OCI-LY1 (cell line): Measurements from ENCODE around the gene CLDND1.

Experiments
- H2AFZ ChIP-seq: fragments of 200-600 bp; sonication (generic), shearing (Covaris generic); 2 replicates; pipeline ENCODE4 v1.6.0; 2014; ENCODE audit warnings: antibody characterized with exemption, mild to moderate bottlenecking, low read length
- H3F3A ChIP-seq: fragments of 200-600 bp; sonication (generic), shearing (Covaris generic); 2 replicates; pipeline ENCODE4 v1.6.0; 2014; ENCODE audit warnings: mild to moderate bottlenecking, antibody characterized with exemption, low read length, moderate library complexity; ENCODE audit not compliant: insufficient read depth
- H3K27ac ChIP-seq: fragments of 200-600 bp; sonication (generic); 2 replicates; pipeline ENCODE4 v1.5.1; 2014; ENCODE audit warnings: low read length, mixed run types, mild to moderate bottlenecking, low read depth; ENCODE audit not compliant: poor library complexity, severe bottlenecking
- H3K27me3 ChIP-seq: fragments of 200-600 bp; sonication (generic); 2 replicates; pipeline ENCODE4 v1.6.0; 2014; ENCODE audit warnings: antibody characterized with exemption, mild to moderate bottlenecking, low read length, moderate library complexity; ENCODE audit not compliant: insufficient read depth
- H3K36me3 ChIP-seq: fragments of 200-600 bp; sonication (generic); 2 replicates; pipeline ENCODE4 v1.6.1; 2014; ENCODE audit warnings: mild to moderate bottlenecking, antibody characterized with exemption, low read length, moderate library complexity, mixed read lengths; ENCODE audit not compliant: insufficient read depth
- H3K4me1 ChIP-seq: fragments of 200-600 bp; sonication (generic); 2 replicates; pipeline ENCODE4 v1.5.1; 2014; ENCODE audit warnings: mild to moderate bottlenecking, low read length, moderate library complexity; ENCODE audit not compliant: insufficient read depth, severe bottlenecking
- H3K4me2 ChIP-seq: fragments of 200-600 bp; sonication (generic), shearing (Covaris generic); 2 replicates; pipeline ENCODE4 v1.6.1; 2014; ENCODE audit warnings: low read length
- H3K4me3 ChIP-seq: fragments of 200-600 bp; sonication (generic); 2 replicates; pipeline ENCODE4 v1.5.1; 2014; ENCODE audit warnings: low read length, low read depth, mild to moderate bottlenecking, mixed read lengths; ENCODE audit not compliant: poor library complexity, severe bottlenecking
- H3K79me2 ChIP-seq: fragments of 200-600 bp; shearing (Covaris generic); 2 replicates; pipeline ENCODE4 v1.6.1; 2016; ENCODE audit warnings: mixed run types, low read length, mixed read lengths; ENCODE audit not compliant: insufficient read depth
- H3K9ac ChIP-seq: fragments of 200-600 bp; sonication (generic), shearing (Covaris generic); 2 replicates; pipeline ENCODE4 v1.6.1; 2014; ENCODE audit warnings: mild to moderate bottlenecking, low read length, mixed read lengths
- H3K9me2 ChIP-seq: fragments of 200-600 bp; sonication (generic), shearing (Covaris generic); 2 replicates; pipeline ENCODE4 v1.6.1; 2014; ENCODE audit warnings: low read depth, mild to moderate bottlenecking, low read length, mixed read lengths
- H3K9me3 ChIP-seq: fragments of 200-600 bp; shearing (Covaris generic); 2 replicates; pipeline ENCODE4 v1.6.1; 2014; ENCODE audit warnings: low read length, mixed read lengths
- H4K20me1 ChIP-seq: fragments of 200-600 bp; sonication (generic), shearing (Covaris generic); 2 replicates; pipeline ENCODE4 v1.6.0; 2016; ENCODE audit warnings: mild to moderate bottlenecking, low read length; ENCODE audit not compliant: insufficient read depth
- CTCF ChIP-seq: fragments of 200-600 bp; sonication (generic), shearing (Covaris generic); IDR thresholded peaks from 2 replicates; pipeline ENCODE4 v1.5.1; 2017; ENCODE audit warnings: mild to moderate bottlenecking, antibody characterized with exemption, low read length, moderate library complexity, mixed read lengths
- EZH2 ChIP-seq: fragments of 200-600 bp; sonication (generic), shearing (Covaris generic); IDR thresholded peaks from 2 replicates; pipeline ENCODE4 v1.8.0; 2017; ENCODE audit warnings: borderline replicate concordance, mixed run types, mild to moderate bottlenecking, antibody characterized with exemption, low read length, moderate library complexity, mixed read lengths

The CLDND1 gene

GRCh38 chr3:98522544-98523281, at the start of gene CLDND1:
CLDND1 (minus strand) TSS chr3:98522902; CDS start chr3:98521424, 1,478 bp downstream.
- Histone ChIP-seq H3K27ac (peak within 1 kb of the TSS; percentile 18), H3K9ac (peak within 1 kb of the TSS; percentile 84), H3K36me3 (peaks cover 34% of the 10 kb centered on the region), H3K9me3 (no peaks in the 10 kb centered on the region), H3K4me2 (peak within 1 kb of the TSS; percentile 73), H3K4me3 (peak within 1 kb of the TSS; percentile 87), H4K20me1 (no peaks in the 10 kb centered on the region), H3K9me2 (no peaks in the 10 kb centered on the region), H2AFZ (peak within 1 kb of the TSS; percentile 25), H3K27me3 (no peaks in the 10 kb centered on the region), H3K79me2 (peaks cover 20% of the 10 kb centered on the region), H3K4me1 (peaks cover 22% of the 10 kb centered on the region), H3F3A (no peaks in the 10 kb centered on the region)
- TF ChIP-seq CTCF (no peak), EZH2 (no peak)

- Histone ChIP-seq H3K27me3 (no peaks in the 10 kb centered on the region), H2AFZ (peak overlapping the region; percentile 85), H3K36me3 (no peaks in the 10 kb centered on the region), H3K9me3 (no peaks in the 10 kb centered on the region), H3K4me3 (no peak overlapping the region), H3K9me2 (no peaks in the 10 kb centered on the region), H3K9ac (no peak overlapping the region), H3K27ac (peak overlapping the region; percentile 73), H3K4me1 (peaks cover 56% of the 10 kb centered on the region), H3K4me2 (no peak overlapping the region), H3K79me2 (no peaks in the 10 kb centered on the region), H3F3A (no peaks in the 10 kb centered on the region), H4K20me1 (no peaks in the 10 kb centered on the region)
- TF ChIP-seq CTCF (no peak), EZH2 (no peak)
These were observed 45.7 kb upstream of the CLDND1 start for GRCh38 chr3:98568402-98568801.

- H3K4me2 ChIP-seq = peak overlapping the region; percentile 28
- no peaks in the 10 kb centered on the region for H3K36me3 ChIP-seq
- peak overlapping the region; percentile 73 for H3K27ac ChIP-seq
- H3K9ac ChIP-seq = no peak overlapping the region
- TF ChIP-seq EZH2 (no peak), CTCF (no peak)
- no peaks in the 10 kb centered on the region for H3K9me3 ChIP-seq
- peak overlapping the region; percentile 85 for H2AFZ ChIP-seq
- H3F3A ChIP-seq = no peaks in the 10 kb centered on the region
- H3K9me2 ChIP-seq = no peaks in the 10 kb centered on the region
- H3K4me3 ChIP-seq = no peak overlapping the region
- H3K27me3 ChIP-seq = no peaks in the 10 kb centered on the region
- peaks cover 56% of the 10 kb centered on the region for H3K4me1 ChIP-seq
- H4K20me1 ChIP-seq = no peaks in the 10 kb centered on the region
- no peaks in the 10 kb centered on the region for H3K79me2 ChIP-seq
These were observed 45.1 kb upstream of the CLDND1 start for GRCh38 chr3:98567666-98568270.
